ENCODE results near the gene ZNF124.
"Not testable (repeated sequence)": the region's sequence is repeated elsewhere in the genome, so short reads cannot be mapped to it uniquely, and the experiment has no call there.

ZNF124 gene

GRCh38 chr1:247171875-247172563 is at the start of gene ZNF124:
Gene ZNF124, minus strand, starts transcription at chr1:247172020. Its CDS starts 143 bp downstream, at chr1:247171877.
- not testable (repeated sequence) for H3K4me3 ChIP-seq (ENCODE audit: low read length)

- not testable (repeated sequence) for H3K4me3 ChIP-seq (ENCODE audit: low read length)
Observed at GRCh38 chr1:247220280-247220679, 48.5 kb upstream of the ZNF124 start.

GRCh38 chr1:247218121-247218651 is 46.4 kb upstream of the ZNF124 start:
- TF ChIP-seq ZNF274 (IDR thresholded peaks at IDR 0.05; ENCODE audit: low read depth, low read length), result no peak
- H3K4me3 ChIP-seq (ENCODE audit: low read length), result no peak overlapping the region

GRCh38 chr1:247216261-247216660 is 44.4 kb upstream of the ZNF124 start:
- H3K4me3 ChIP-seq (ENCODE audit: low read length), result no peak overlapping the region
- TF ChIP-seq ZNF274 (IDR thresholded peaks at IDR 0.05; ENCODE audit: low read depth, low read length), result no peak

- no peak for TF ChIP-seq ZNF274 (IDR thresholded peaks at IDR 0.05; ENCODE audit: low read depth, low read length)
- no peak overlapping the region for H3K4me3 ChIP-seq (ENCODE audit: low read length)
Observed at GRCh38 chr1:247212627-247213617, 41.1 kb upstream of the ZNF124 start.

GRCh38 chr1:247212012-247212411 is 40.2 kb upstream of the ZNF124 start:
- no peak overlapping the region for H3K4me3 ChIP-seq (ENCODE audit: low read length)
- no peak for TF ChIP-seq ZNF274 (IDR thresholded peaks at IDR 0.05; ENCODE audit: low read depth, low read length)

- no peak overlapping the region; the same call in 1 of the 2 replicates for H3K4me3 ChIP-seq (ENCODE audit: low read length)
- no peak for TF ChIP-seq ZNF274 (IDR thresholded peaks at IDR 0.05; ENCODE audit: low read depth, low read length)
Observed at GRCh38 chr1:247211339-247211738, 39.5 kb upstream of the ZNF124 start.

- no peak for TF ChIP-seq ZNF274 (IDR thresholded peaks at IDR 0.05; ENCODE audit: low read depth, low read length)
- peak overlapping the region; percentile 84 for H3K4me3 ChIP-seq (ENCODE audit: low read length)
Observed at GRCh38 chr1:247210376-247211117, 38.7 kb upstream of the ZNF124 start.

- H3K4me3 ChIP-seq (ENCODE audit: low read length), result peak overlapping the region; percentile 84
- TF ChIP-seq ZNF274 (IDR thresholded peaks at IDR 0.05; ENCODE audit: low read depth, low read length), result no peak
Observed at GRCh38 chr1:247210062-247210375, 38.2 kb upstream of the ZNF124 start.

GRCh38 chr1:247209396-247209795 is 37.6 kb upstream of the ZNF124 start:
- H3K4me3 ChIP-seq (ENCODE audit: low read length), result peak overlapping the region; percentile 84
- no peak for TF ChIP-seq ZNF274 (IDR thresholded peaks at IDR 0.05; ENCODE audit: low read depth, low read length)

GRCh38 chr1:247204177-247204647 is 32.4 kb upstream of the ZNF124 start:
- no peak overlapping the region for H3K4me3 ChIP-seq (ENCODE audit: low read length)

GRCh38 chr1:247198781-247199180 is 27.0 kb upstream of the ZNF124 start:
- H3K4me3 ChIP-seq (ENCODE audit: low read length), result no peak overlapping the region
- no peak for TF ChIP-seq ZNF274 (IDR thresholded peaks at IDR 0.05; ENCODE audit: low read depth, low read length)

More at GRCh38 chr1:247204177-247204647, 32.4 kb upstream of the ZNF124 start:
- no peak for TF ChIP-seq ZNF274 (IDR thresholded peaks at IDR 0.05; ENCODE audit: low read depth, low read length)

GRCh38 chr1:247193958-247194357 is 22.1 kb upstream of the ZNF124 start:
- no peak for TF ChIP-seq ZNF274 (IDR thresholded peaks at IDR 0.05; ENCODE audit: low read depth, low read length)
- H3K4me3 ChIP-seq (ENCODE audit: low read length), result no peak overlapping the region

Data from GM08714 (cell line).